ENCODE measurements around the gene CEACAM16. TPM values are rescaled to one million over a fixed set of nuclear protein-coding genes. Genes with fewer than 3 reads are reported as not detected.
"Not testable (repeated sequence)": the region's sequence is repeated elsewhere in the genome, so short reads cannot be mapped to it uniquely, and the experiment has no call there.

CEACAM16 gene
- total RNA-seq, 4 donors from 2014 or later: not detected

DNA sequence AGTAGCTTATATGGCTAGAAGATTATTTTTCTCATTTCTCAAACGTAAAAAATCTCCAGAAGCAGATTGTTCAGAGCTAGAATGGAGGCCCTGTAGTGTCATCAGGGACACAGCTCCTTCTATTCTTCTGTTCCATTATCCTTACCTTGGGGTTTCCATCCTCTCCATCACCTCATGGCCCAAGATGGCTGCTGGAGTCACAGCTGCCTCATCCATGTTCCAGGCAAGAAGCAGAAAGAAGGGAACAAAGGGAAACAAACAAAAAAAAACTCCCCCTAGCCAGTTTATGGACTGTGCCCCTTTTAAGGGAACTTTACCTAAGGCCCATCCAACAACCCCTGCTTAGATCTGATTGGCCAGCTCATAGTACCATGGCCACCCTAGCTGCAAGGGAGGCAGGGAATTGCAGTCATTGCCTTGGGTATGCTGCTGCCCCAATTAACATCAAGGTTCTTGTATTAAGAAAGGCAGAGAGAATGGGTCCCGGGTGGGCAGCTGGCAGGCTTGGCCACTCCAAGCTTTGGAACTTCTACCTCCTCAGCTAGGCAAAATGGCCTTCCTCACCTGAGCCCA, 15.7 kb downstream of the CEACAM16 start:
- Histone ChIP-seq H3K4me3 (no peak overlapping the region), H3K9me3 (no peaks in the 10 kb centered on the region), H3K27ac (no peak overlapping the region), H3K36me3 (no peaks in the 10 kb centered on the region), H3K4me1 (peaks cover 6 to 11% of the 10 kb centered on the region in 2 donors), H3K27me3 (no peaks in the 10 kb centered on the region)
- no peak for TF ChIP-seq POLR2A (IDR thresholded peaks at IDR 0.05)
- TF ChIP-seq, protein P1, sequence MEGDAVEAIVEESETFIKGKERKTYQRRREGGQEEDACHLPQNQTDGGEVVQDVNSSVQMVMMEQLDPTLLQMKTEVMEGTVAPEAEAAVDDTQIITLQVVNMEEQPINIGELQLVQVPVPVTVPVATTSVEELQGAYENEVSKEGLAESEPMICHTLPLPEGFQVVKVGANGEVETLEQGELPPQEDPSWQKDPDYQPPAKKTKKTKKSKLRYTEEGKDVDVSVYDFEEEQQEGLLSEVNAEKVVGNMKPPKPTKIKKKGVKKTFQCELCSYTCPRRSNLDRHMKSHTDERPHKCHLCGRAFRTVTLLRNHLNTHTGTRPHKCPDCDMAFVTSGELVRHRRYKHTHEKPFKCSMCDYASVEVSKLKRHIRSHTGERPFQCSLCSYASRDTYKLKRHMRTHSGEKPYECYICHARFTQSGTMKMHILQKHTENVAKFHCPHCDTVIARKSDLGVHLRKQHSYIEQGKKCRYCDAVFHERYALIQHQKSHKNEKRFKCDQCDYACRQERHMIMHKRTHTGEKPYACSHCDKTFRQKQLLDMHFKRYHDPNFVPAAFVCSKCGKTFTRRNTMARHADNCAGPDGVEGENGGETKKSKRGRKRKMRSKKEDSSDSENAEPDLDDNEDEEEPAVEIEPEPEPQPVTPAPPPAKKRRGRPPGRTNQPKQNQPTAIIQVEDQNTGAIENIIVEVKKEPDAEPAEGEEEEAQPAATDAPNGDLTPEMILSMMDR (IDR thresholded peaks at IDR 0.05 in 4 of 5, conservative IDR thresholded peaks at IDR 0.05 in 1 of 5): no peak
- no peak for ATAC-seq
- in situ Hi-C loops (cut with MboI; ENCODE audit: low sequenced_read_pairs in 4 of 4) (no loop called here), intact Hi-C loops (cut with DNase I; ENCODE audit: low total_unique reads) (no loop called here)
- DNase-seq: no peak

DNA sequence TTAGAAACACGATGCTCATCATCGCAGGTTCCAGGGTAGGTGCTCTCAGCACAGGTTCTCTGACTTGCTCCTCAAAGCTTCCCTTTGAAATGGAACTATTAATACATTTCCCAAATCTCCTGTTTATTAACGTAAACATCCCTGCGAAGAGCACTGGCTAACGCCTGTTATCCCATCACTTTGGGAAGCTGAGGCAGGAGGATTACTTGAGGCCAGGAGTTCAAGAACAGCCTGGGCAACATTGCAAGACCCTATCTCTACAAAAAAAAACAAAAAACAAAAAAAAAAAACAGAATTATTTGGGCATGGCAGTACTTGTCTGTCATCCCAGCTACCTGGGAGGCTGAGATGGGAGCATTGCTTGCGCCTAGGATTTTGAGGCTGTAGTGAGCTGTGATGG, 18.7 kb downstream of the CEACAM16 start:
- ATAC-seq (no peak), DNase-seq (no peak)
- TF ChIP-seq POLR2A (IDR thresholded peaks at IDR 0.05): no peak
- Histone ChIP-seq H3K27ac (peak overlapping the region in 3 of 4 donors; percentile 64 to 72 (median 70)), H3K27me3 (no peaks in the 10 kb centered on the region), H3K4me1 (peaks cover 6 to 11% of the 10 kb centered on the region in 2 donors), H3K36me3 (no peaks in the 10 kb centered on the region), H3K9me3 (no peaks in the 10 kb centered on the region), H3K4me3 (peak overlapping the region in 1 of 4 donors; percentile 39)
- intact Hi-C loops (cut with DNase I; ENCODE audit: low total_unique reads): no loop called here
- in situ Hi-C loops (cut with MboI; ENCODE audit: low sequenced_read_pairs in 4 of 4): no loop called here

DNA sequence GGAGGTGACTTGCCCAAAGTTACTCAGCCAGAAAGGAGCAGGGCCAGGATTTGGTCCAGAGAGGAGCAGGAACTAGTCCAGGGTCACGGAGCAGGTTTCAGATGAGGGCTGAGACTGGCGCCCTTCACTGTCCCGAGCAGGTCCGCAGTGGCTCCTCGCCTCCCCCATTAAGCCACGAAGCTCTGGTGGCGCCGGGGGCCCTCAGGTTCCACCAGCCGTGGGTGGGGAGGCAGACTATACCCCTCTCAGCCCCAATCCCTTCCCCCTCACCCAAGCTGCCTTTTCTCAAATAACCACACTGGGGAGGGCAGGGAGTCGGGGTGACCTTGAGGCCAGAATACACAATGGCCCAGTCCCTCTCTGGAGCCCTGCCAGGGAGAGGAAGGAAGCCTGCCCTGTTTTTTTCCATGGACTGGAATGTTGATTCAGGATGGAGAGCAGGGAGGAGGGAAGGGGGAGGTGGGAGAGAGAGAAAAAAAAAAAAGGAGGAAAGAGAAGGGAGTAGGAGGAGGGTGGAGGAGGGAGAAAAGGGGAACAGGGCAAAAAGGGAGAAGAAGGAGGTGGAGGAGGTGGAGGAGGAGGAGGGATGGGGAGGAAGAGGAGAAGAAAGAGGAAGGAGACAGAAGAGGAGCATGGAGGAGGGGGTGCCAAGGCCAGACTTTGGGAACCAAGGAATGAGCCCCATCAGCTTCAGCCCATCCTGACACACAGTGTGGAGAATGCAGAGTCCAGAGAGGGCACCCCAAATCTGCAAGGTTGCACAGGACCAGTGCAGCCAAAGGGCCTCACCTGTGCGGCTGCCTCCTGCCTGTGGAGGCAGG, 19.7 kb downstream of the CEACAM16 start:
- DNase-seq: no peak
- peak overlapping the region in 2 of 4 donors; percentile 31 to 39 for H3K4me3 ChIP-seq
- peak overlapping the region; percentile 27 to 72 (median 67) for H3K27ac ChIP-seq
- ATAC-seq: peak; percentile 43 to 45
- intact Hi-C loops (cut with DNase I; ENCODE audit: low total_unique reads): no loop called here
- in situ Hi-C loops (cut with MboI; ENCODE audit: low sequenced_read_pairs in 4 of 4): no loop called here
- TF ChIP-seq POLR2A (IDR thresholded peaks at IDR 0.05): no peak
- TF ChIP-seq, protein P1 (IDR thresholded peaks at IDR 0.05 in 4 of 5, conservative IDR thresholded peaks at IDR 0.05 in 1 of 5): no peak
- no peaks in the 10 kb centered on the region for H3K27me3 ChIP-seq
- H3K9me3 ChIP-seq: no peaks in the 10 kb centered on the region
- H3K4me1 ChIP-seq: peaks cover 6 to 12% of the 10 kb centered on the region in 2 donors
- no peaks in the 10 kb centered on the region for H3K36me3 ChIP-seq

DNA sequence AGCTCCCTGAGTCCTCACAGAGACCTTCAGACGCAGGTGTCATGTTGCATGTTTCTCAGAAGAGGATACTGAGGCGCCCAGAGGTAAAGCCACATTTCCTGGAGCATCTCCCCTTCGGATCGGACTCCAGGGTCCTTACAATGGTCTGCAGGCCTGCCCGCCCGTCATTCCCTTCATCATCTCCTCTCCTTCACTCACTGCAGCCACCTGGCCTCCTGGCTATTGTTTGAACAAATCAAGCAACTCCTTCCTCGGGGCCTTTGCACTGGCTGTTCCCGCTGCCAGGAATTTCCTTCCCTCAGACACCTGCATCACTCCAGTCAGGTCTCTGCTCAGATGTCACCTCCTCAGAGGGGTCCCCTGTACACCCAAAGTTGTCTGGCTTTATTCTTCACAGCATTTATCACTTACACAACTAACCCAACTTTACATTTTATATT, 20.3 kb downstream of the CEACAM16 start:
- TF ChIP-seq POLR2A (IDR thresholded peaks at IDR 0.05): no peak
- TF ChIP-seq, protein P1 (IDR thresholded peaks at IDR 0.05 in 4 of 5, conservative IDR thresholded peaks at IDR 0.05 in 1 of 5): no peak
- DNase-seq (no peak), ATAC-seq (no peak)
- Histone ChIP-seq H3K36me3 (no peaks in the 10 kb centered on the region), H3K4me1 (peaks cover 11 to 16% of the 10 kb centered on the region in 2 donors), H3K4me3 (no peak overlapping the region), H3K27ac (peak overlapping the region in 3 of 4 donors; percentile 64 to 72 (median 70)), H3K9me3 (no peaks in the 10 kb centered on the region), H3K27me3 (no peaks in the 10 kb centered on the region)
- intact Hi-C loops (cut with DNase I; ENCODE audit: low total_unique reads) (no loop called here), in situ Hi-C loops (cut with MboI; ENCODE audit: low sequenced_read_pairs in 4 of 4) (no loop called here)

DNA sequence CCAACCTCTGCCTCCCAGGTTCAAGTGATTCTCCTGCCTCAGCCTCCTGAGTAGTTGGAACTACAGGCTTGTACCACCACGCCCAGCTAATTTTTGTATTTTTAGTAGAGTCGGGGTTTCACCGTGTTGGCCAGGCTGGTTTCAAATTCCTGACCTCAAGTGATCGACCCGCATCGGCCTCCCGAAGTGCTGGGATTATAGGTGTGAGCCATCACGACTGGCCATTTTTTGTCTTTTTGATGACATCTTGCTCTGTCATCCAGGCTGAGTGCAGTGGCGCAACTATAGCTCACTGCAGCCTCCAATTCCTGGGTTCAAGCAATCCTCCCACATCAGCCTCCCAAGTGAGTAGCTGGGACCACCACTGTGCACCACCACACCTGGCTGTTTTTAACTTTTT, 21.4 kb downstream of the CEACAM16 start:
- H3K27ac ChIP-seq, H3K27me3 ChIP-seq, ATAC-seq, DNase-seq, H3K36me3 ChIP-seq, H3K9me3 ChIP-seq, H3K4me3 ChIP-seq: not testable (repeated sequence)
- peaks cover 17 to 26% of the 10 kb centered on the region in 2 donors for H3K4me1 ChIP-seq
- intact Hi-C loops (cut with DNase I; ENCODE audit: low total_unique reads): loop anchor here (5.0 kb wide), 1 partner anchor 127 kb away; the partner anchor contains the start of gene NECTIN2
- in situ Hi-C loops (cut with MboI; ENCODE audit: low sequenced_read_pairs in 4 of 4): loop anchor here (5.0 kb wide), 1 partner anchor 52 kb away; no protein-coding TSS in a partner anchor
